ENCODE measurements around the gene KRT83. TPM values are rescaled to one million over a fixed set of nuclear protein-coding genes. Genes with fewer than 3 reads are reported as not detected.

The KRT83 gene
- total RNA-seq, 1 donor from 2014 or later, result not detected

DNA sequence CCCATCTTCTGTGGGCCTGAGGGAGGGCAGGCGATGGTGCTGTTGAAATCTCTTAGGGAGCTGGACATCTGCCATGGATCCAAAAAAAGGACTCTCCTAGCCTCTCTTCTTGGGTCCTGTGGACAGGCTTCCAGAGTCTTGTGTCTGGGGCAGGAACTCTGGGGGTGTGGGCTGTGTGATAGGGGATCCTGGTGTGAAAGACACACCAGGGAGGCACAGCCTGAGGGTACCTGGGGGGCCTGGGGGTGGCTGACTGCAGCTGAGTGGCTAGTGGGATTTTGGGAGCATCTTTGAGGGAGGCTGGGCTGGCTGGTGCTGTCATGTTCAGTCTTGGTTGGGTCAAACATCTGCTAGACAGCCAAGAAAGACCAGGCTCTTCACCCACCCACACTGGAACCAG lies 1.8 kb upstream of the KRT83 start:
- Histone ChIP-seq H3K9me3 (no peaks in the 10 kb centered on the region), H3K36me3 (no peaks in the 10 kb centered on the region), H3K4me1 (peaks cover 7% of the 10 kb centered on the region in 2 donors), H3K27me3 (no peaks in the 10 kb centered on the region), H3K4me3 (no peak overlapping the region), H3K27ac (no peak overlapping the region)
- intact Hi-C loops (cut with DNase I), result no loop called here
- TF ChIP-seq, protein P1, sequence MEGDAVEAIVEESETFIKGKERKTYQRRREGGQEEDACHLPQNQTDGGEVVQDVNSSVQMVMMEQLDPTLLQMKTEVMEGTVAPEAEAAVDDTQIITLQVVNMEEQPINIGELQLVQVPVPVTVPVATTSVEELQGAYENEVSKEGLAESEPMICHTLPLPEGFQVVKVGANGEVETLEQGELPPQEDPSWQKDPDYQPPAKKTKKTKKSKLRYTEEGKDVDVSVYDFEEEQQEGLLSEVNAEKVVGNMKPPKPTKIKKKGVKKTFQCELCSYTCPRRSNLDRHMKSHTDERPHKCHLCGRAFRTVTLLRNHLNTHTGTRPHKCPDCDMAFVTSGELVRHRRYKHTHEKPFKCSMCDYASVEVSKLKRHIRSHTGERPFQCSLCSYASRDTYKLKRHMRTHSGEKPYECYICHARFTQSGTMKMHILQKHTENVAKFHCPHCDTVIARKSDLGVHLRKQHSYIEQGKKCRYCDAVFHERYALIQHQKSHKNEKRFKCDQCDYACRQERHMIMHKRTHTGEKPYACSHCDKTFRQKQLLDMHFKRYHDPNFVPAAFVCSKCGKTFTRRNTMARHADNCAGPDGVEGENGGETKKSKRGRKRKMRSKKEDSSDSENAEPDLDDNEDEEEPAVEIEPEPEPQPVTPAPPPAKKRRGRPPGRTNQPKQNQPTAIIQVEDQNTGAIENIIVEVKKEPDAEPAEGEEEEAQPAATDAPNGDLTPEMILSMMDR (IDR thresholded peaks at IDR 0.05), result no peak
- DNase-seq (ENCODE audit: low spot score in 2 of 2), result no peak

DNA sequence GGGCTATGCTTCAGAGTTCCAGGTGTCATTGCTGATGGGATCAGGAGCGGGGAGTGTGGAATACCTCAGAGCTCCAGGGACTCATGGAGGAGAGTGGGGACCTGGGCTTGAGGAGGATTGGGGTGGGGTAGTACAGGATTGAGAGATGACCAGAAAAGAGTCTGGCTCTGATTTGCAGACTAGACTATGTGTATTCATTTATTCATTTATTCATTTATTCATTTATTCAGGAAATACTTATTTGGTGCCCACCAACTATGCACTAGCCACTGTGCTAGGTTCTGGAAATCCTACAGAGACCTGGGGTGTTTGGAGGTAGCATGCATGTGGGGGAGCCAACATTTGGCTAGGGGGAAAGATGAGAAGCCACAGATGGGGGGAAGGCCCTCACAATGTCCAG lies 871 bp upstream of the KRT83 start:
- peaks cover 3 to 4% of the 10 kb centered on the region in 2 donors for H3K4me1 ChIP-seq
- H3K9me3 ChIP-seq, result no peaks in the 10 kb centered on the region
- H3K27ac ChIP-seq, result no peak overlapping the region
- intact Hi-C loops (cut with DNase I), result no loop called here
- DNase-seq (ENCODE audit: low spot score in 2 of 2), result no peak
- no peaks in the 10 kb centered on the region for H3K27me3 ChIP-seq
- no peaks in the 10 kb centered on the region for H3K36me3 ChIP-seq
- TF ChIP-seq, protein P1 (IDR thresholded peaks at IDR 0.05), result no peak
- no peak overlapping the region for H3K4me3 ChIP-seq

DNA sequence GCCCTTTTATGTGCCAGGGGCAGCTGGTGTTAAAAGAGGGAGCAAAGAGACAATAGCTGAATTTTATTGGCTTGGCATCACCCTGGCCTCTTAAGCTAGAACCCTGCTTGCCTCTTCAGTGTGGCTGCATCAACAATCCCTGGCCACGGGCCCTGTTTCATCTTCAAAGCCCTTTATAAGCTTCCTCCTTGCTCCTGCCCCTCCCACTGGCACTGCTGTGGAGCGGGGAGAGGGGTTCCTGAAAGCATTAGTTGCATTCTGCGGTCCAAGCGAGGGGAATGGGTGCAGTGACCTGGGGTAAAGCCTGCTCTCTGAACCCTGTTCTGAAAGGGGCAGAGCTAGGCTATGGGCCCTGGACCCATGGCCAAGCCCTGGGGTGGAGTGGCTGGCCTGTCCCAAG lies 220 bp upstream of the KRT83 start:
- no peak overlapping the region for H3K27ac ChIP-seq
- H3K36me3 ChIP-seq, result no peaks in the 10 kb centered on the region
- TF ChIP-seq, protein P1 (IDR thresholded peaks at IDR 0.05), result no peak
- DNase-seq (ENCODE audit: low spot score in 2 of 2), result no peak
- H3K27me3 ChIP-seq, result no peaks in the 10 kb centered on the region
- H3K4me3 ChIP-seq, result no peak overlapping the region
- intact Hi-C loops (cut with DNase I), result no loop called here
- no peaks in the 10 kb centered on the region for H3K9me3 ChIP-seq
- peaks cover 0 to 3% of the 10 kb centered on the region in 2 donors for H3K4me1 ChIP-seq

DNA sequence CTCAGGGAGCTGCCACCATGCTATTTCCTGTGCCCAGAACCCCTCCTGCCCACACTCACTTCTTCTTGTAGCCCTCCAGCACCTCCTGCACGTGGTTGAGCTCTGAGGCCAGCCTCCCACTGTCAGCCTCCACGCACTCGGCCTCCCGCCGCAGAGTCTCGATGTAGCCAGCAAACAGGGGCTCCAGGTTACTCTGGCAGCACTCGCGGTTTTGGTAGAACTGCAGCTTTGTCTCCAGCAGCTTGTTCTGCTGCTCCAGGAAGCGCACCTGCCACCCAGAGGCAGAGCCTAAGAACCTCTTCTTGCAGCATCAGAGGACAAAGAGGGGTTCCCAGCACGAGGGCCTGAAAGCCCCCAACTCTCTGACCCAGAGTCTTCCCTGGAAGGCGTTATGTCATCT lies 2.1 kb downstream of the KRT83 start:
- Histone ChIP-seq H3K27ac (no peak overlapping the region), H3K4me1 (no peaks in the 10 kb centered on the region), H3K36me3 (no peaks in the 10 kb centered on the region), H3K4me3 (no peak overlapping the region), H3K27me3 (no peaks in the 10 kb centered on the region), H3K9me3 (no peaks in the 10 kb centered on the region)
- peak in 1 of 2 donors; percentile 46 for DNase-seq (ENCODE audit: low spot score in 2 of 2)
- intact Hi-C loops (cut with DNase I), result no loop called here
- TF ChIP-seq, protein P1 (IDR thresholded peaks at IDR 0.05), result no peak

DNA sequence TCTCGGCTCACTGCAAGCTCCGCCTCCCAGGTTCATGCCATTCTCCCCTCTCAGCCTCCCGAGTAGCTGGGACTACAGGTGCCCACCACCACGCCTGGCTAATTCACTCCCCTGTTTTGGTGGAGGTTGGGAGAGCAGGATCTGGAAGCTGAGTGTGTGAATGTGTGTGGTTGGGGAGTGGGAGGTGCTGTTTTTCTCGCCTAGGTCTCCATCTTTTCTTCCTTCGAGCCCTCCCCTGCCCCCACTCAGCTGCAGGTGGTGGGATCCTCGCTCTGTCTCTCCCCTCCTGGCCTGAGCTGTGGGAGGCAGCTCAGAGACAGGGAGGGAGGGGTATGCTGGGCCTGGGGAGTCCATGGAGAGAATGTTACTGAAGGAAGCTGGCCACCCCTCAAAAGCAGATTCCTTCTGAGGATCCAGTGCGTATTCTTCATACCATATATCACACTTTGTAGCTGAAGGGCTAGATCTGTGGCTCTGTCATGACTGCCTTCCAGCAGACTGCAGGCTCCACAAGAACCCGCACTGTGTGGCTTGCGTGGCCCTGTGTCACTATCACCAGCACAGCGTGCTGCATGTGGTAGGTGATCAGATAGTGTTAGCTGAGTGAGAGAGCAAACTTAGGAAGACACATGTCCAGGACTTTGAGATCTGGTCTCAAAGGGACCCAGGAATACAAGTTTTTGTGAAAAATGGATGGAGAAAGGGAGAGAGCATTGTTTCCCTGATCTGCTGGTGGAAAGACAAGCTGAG lies 2.8 kb downstream of the KRT83 start:
- Histone ChIP-seq H3K36me3 (no peaks in the 10 kb centered on the region), H3K27ac (no peak overlapping the region), H3K4me3 (no peak overlapping the region), H3K27me3 (no peaks in the 10 kb centered on the region), H3K4me1 (no peaks in the 10 kb centered on the region), H3K9me3 (no peaks in the 10 kb centered on the region)
- TF ChIP-seq, protein P1 (IDR thresholded peaks at IDR 0.05), result no peak
- peak in 1 of 2 donors; percentile 19 for DNase-seq (ENCODE audit: low spot score in 2 of 2)
- intact Hi-C loops (cut with DNase I), result no loop called here

Measured in ascending aorta (tissue), 2 donors.